GM12878 (cell line): ENCODE results near the gene TRPT1. TPM values are rescaled to one million over a fixed set of nuclear protein-coding genes. Genes with fewer than 3 reads are reported as not detected.

ENCODE experiments used
- ATAC-seq: fragments of 200-7000 bp; cut with Tn5 transposase; 3 replicates; pipeline ENCODE4 v1.9.1; 2020; ENCODE audit warnings: mild to moderate bottlenecking, moderate library complexity
- BruUV-seq: library from RNA; stranded (reverse); fragments of 400-500 nt; replicated peaks from 2 replicates; lab custom pipeline; 2021; lab: Mats Ljungman, UMichigan
- CTCF ChIA-PET: fragments of 300-600 bp; sonication (Branson Sonifier 250); formaldehyde crosslinking; extraction: SDS; loops from one replicate; lab custom pipeline; 2021; ENCODE audit warnings: inconsistent platforms; lab: Yijun Ruan, JAX
- POLR2A ChIA-PET: fragments of 350-600 bp; formaldehyde crosslinking; extraction: SDS; loops from one replicate; lab custom pipeline; 2021; ENCODE audit warnings: inconsistent platforms; lab: Charles Lee
- RAD21 ChIA-PET: fragments of 300-600 bp; sonication (Branson Sonifier 250); formaldehyde crosslinking; loops from one replicate; lab custom pipeline; 2023; ENCODE audit warnings: antibody characterized with exemption; ENCODE audit not compliant: unreplicated experiment; lab: Charles Lee
- SMC1A ChIA-PET: fragments of 300-600 bp; sonication (Branson Sonifier 250); formaldehyde crosslinking; loops from one replicate; lab custom pipeline; 2023; ENCODE audit not compliant: unreplicated experiment, uncharacterized antibody; lab: Charles Lee
- DNase-seq: peaks from one replicate; pipeline ENCODE4 v3.0.0-alpha.2; 2011; ENCODE audit warnings: low read depth, low spot score
- FAIRE-seq: peaks from 3 replicates; lab custom pipeline; 2011; peaks lifted over from hg19 to GRCh38; lab: Jason Lieb, UNC
- H2AFZ ChIP-seq: 2 replicates; pipeline ENCODE4 v1.6.0; 2011; ENCODE audit warnings: low read depth, low read length, control low read depth; ENCODE audit not compliant: control insufficient read depth
- H3K27ac ChIP-seq: 2 replicates; pipeline ENCODE4 v1.5.1; 2011; ENCODE audit warnings: control low read depth; ENCODE audit not compliant: control insufficient read depth, insufficient read depth
- H3K27me3 ChIP-seq, 2 experiments: replicated peaks in 1 of 2; 2 replicates each; pipeline versions ENCODE4 v1.6.0 to v1.6.1; 2011; ENCODE audit warnings: low read length in 1 of 2; ENCODE audit not compliant: control insufficient read depth in 2 of 2, insufficient read depth in 2 of 2
- H3K36me3 ChIP-seq, 2 experiments: 2 replicates each; pipeline ENCODE4 v1.5.1; 2011; ENCODE audit warnings: low read length in 1 of 2; ENCODE audit not compliant: control insufficient read depth in 2 of 2, insufficient read depth in 2 of 2
- H3K4me1 ChIP-seq: 2 replicates; pipeline ENCODE4 v1.6.1; 2011; ENCODE audit warnings: mild to moderate bottlenecking, low read length, moderate library complexity, mixed read lengths; ENCODE audit not compliant: control insufficient read depth, insufficient read depth
- H3K4me2 ChIP-seq: 2 replicates; pipeline ENCODE4 v1.6.0; 2011; ENCODE audit warnings: control low read depth; ENCODE audit not compliant: control insufficient read depth, insufficient read depth
- H3K4me3 ChIP-seq: fragments of 200-600 bp; sonication (generic); 2 replicates; pipeline ENCODE4 v1.5.1; 2016
- H3K79me2 ChIP-seq: 2 replicates; pipeline ENCODE4 v1.6.0; 2011; ENCODE audit warnings: low read length; ENCODE audit not compliant: control insufficient read depth, insufficient read depth
- H3K9ac ChIP-seq: 2 replicates; pipeline ENCODE4 v1.8.0; 2011; ENCODE audit warnings: low read length, control low read depth, mixed read lengths; ENCODE audit not compliant: control insufficient read depth, insufficient read depth
- H3K9me3 ChIP-seq: replicated peaks from 3 replicates; pipeline ENCODE4 v1.5.1; 2011; ENCODE audit warnings: mild to moderate bottlenecking, low read length; ENCODE audit not compliant: control insufficient read depth, insufficient read depth
- H4K20me1 ChIP-seq: 2 replicates; pipeline ENCODE4 v1.6.0; 2011; ENCODE audit not compliant: control insufficient read depth, insufficient read depth
- BACH1 ChIP-seq: fragments of 450-650 bp; IDR thresholded peaks from 2 replicates; pipeline ENCODE4 v1.6.1; 2017; ENCODE audit warnings: mild to moderate bottlenecking, borderline replicate concordance
- BMI1 ChIP-seq: fragments of 450-650 bp; IDR thresholded peaks from 2 replicates; pipeline ENCODE4 v1.6.1; 2016; ENCODE audit warnings: mild to moderate bottlenecking, moderate library complexity, borderline replicate concordance
- BRCA1 ChIP-seq: IDR thresholded peaks from 2 replicates; pipeline ENCODE4 v1.6.1; 2011; ENCODE audit warnings: low read depth, low read length, improper control_type of control experiment
- EED ChIP-seq: sonication (generic); IDR thresholded peaks from 2 replicates; pipeline ENCODE4 v1.6.1; 2016; ENCODE audit warnings: antibody characterized with exemption, low read depth
- EGR1 ChIP-seq, 2 experiments: IDR thresholded peaks; 1 replicate in 1 of 2; 2 replicates in 1 of 2; pipeline ENCODE4 v1.6.1; 2011 to 2012; ENCODE audit warnings: low read depth in 2 of 2, low read length in 2 of 2, borderline replicate concordance in 1 of 2, mild to moderate bottlenecking in 1 of 2, moderate library complexity in 1 of 2
- FOXK2 ChIP-seq: fragments of 450-650 bp; IDR thresholded peaks from 2 replicates; pipeline ENCODE4 v1.6.1; 2017; ENCODE audit warnings: mild to moderate bottlenecking, moderate library complexity
- HDAC6 ChIP-seq: fragments of 200-600 bp; sonication (generic); IDR thresholded peaks from one replicate; pipeline ENCODE4 v1.8.0; 2017; ENCODE audit warnings: antibody characterized with exemption; ENCODE audit not compliant: unreplicated experiment
- KLF5 ChIP-seq: fragments of 450-650 bp; IDR thresholded peaks from 2 replicates; pipeline ENCODE4 v1.6.1; 2014; ENCODE audit warnings: mild to moderate bottlenecking; ENCODE audit not compliant: partially characterized antibody
- NFIC ChIP-seq: IDR thresholded peaks from 2 replicates; pipeline ENCODE4 v1.6.1; 2012; ENCODE audit warnings: low read depth, mild to moderate bottlenecking, inconsistent platforms, low read length, moderate library complexity
- NFXL1 ChIP-seq: fragments of 450-650 bp; IDR thresholded peaks from 2 replicates; pipeline ENCODE4 v1.6.1; 2017; ENCODE audit warnings: antibody characterized with exemption, mild to moderate bottlenecking, borderline replicate concordance
- NR2C1 ChIP-seq: fragments of 450-650 bp; IDR thresholded peaks from 2 replicates; pipeline ENCODE4 v1.6.1; 2017; ENCODE audit warnings: antibody characterized with exemption, mild to moderate bottlenecking, moderate library complexity
- POLR2A ChIP-seq: IDR thresholded peaks from 2 replicates; pipeline ENCODE4 v1.6.1; 2011; ENCODE audit warnings: low read depth, mild to moderate bottlenecking, low read length
- RFX5 ChIP-seq: IDR thresholded peaks from 2 replicates; pipeline ENCODE4 v1.6.1; 2011; ENCODE audit warnings: low read depth, low read length, improper control_type of control experiment
- SPI1 ChIP-seq: IDR thresholded peaks from 2 replicates; pipeline ENCODE4 v1.6.1; 2011; ENCODE audit warnings: low read depth, mild to moderate bottlenecking, low read length, moderate library complexity, borderline replicate concordance; ENCODE audit not compliant: insufficient read depth
- TCF12 ChIP-seq: IDR thresholded peaks from 2 replicates; pipeline ENCODE4 v1.6.1; 2011; ENCODE audit warnings: low read depth, mild to moderate bottlenecking, low read length
- ZNF207 ChIP-seq: fragments of 450-650 bp; IDR thresholded peaks from 2 replicates; pipeline ENCODE4 v1.6.1; 2014; ENCODE audit warnings: antibody characterized with exemption, mild to moderate bottlenecking, borderline replicate concordance
- ZZZ3 ChIP-seq: IDR thresholded peaks from 2 replicates; pipeline ENCODE4 v1.6.1; 2011; ENCODE audit warnings: low read depth; ENCODE audit not compliant: control insufficient read depth, insufficient read length
- WGBS: methylation state at CpG from one replicate; pipeline ENCODE4 v1.1.6; 2016; ENCODE audit warnings: low lambda C conversion rate; ENCODE audit not compliant: insufficient replicate concordance, insufficient coverage; ENCODE audit errors: missing lambda C conversion rate; 5-methylcytosine and 5-hydroxymethylcytosine counted together
- in situ Hi-C: fragments of 300-500 bp; cut with MboI; formaldehyde crosslinking; loops from 9 replicates; pipeline ENCODE4 v1.14.3; 2018; ENCODE audit warnings: mixed read lengths
- intact Hi-C: fragments of 100-400 bp; cut with micrococcal nuclease; formaldehyde crosslinking; loops from one replicate; pipeline ENCODE4 v1.14.2; 2022; ENCODE audit not compliant: unreplicated experiment
- polyA plus RNA-seq, 11 experiments: library from polyadenylated mRNA; depleted of rRNA in 4 of 11; unstranded in 6 of 11; stranded (reverse) in 5 of 11; fragments of >200 nt; fragmentation: Nextera tagmentation in 4 of 11; fragmentation: Illumina TruSeq in 1 of 11; extraction: Ambion mirVana in 4 of 11; extraction: Trizol in 1 of 11; gene quantifications; 1 replicate in 1 of 11; 2 replicates in 10 of 11; pipeline versions ENCODE4 v1.2.1 to v1.2.3, GENCODE V29; 2011 to 2016; ENCODE audit warnings: inconsistent platforms in 2 of 11, missing spikeins in 2 of 11, low read depth in 1 of 11
- total RNA-seq, 4 experiments: library from RNA; depleted of rRNA in 3 of 4; stranded (reverse); fragments of >200 nt in 3 of 4; fragmentation: Illumina TruSeq in 1 of 4; extraction: Trizol in 1 of 4; gene quantifications; 2 replicates each; pipeline versions ENCODE4 v1.2.1 to v1.2.3, GENCODE V29; 2013 to 2021
- TF ChIP-seq, protein P1 (sequence below): fragments of 150-350 bp; IDR thresholded peaks from 2 replicates; pipeline ENCODE4 v1.6.1; 2016; ENCODE audit warnings: low read depth, low read length
- TF ChIP-seq, protein P2 (sequence below): IDR thresholded peaks from 2 replicates; pipeline ENCODE4 v1.6.1; 2012; ENCODE audit warnings: low read depth, low read length, improper control_type of control experiment
- TF ChIP-seq, protein P3 (sequence below): fragments of 450-650 bp; conservative IDR thresholded peaks from 2 replicates; pipeline ENCODE4 v1.6.1; 2017; ENCODE audit warnings: mild to moderate bottlenecking, moderate library complexity

TRPT1 gene
- total and polyA plus RNA-seq, 10 of the 15 experiments (the other 5 are each of a cell fraction or from before 2014, with no cell fraction given): 7.1 to 63.0 (median 31.4) TPM

DNA sequence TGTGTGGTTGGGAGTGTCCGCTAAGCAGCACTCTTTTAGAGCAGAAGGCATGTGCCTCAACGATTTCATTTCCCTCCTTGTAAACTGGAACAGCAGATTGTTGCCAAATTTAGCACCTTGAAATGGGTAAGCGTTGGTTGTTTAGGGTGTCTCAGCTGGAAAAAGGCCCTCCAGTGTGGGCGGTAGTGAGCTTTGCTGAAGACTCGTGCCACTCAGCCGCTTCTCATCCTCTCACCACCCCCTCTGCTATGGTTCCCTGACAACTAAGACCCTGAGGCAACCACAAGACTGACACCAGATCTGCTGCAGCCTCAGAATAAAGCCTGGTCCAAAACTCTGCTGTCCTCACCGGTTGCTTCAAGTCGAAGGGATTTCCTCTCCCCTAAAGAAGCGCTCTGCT lies 29.4 kb downstream of the TRPT1 start (continued):
- TF ChIP-seq NFIC: no peak
- no peak for TF ChIP-seq TCF12
- no peak for TF ChIP-seq EGR1 (IDR thresholded peaks at IDR 0.05; ENCODE audit: borderline replicate concordance in 1 of 2, low read depth in 2 of 2, low read length in 2 of 2)
- no peak for TF ChIP-seq BMI1
- TF ChIP-seq EED: no peak
- TF ChIP-seq NR2C1: no peak
- TF ChIP-seq BACH1: no peak
- TF ChIP-seq, all 136 proteins: peak for 0

DNA sequence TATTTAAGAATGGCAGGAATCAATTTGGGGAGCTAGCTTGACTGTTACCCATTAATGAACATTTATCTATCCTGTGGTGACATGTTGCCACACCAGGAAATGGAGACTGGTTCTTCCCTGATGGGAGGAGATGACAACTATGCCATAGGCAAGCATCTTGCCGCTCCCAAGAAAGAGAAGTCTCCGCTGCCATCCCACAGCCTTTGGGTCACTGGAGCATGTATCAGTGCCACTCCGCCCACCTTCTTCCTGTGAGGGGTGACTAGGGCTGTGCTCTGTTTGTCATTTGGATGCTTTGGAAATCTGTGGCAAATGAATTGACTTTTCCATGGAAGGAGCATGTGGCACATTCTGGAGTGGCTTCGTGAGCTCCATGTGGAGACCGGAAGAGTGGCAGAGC lies 33.6 kb downstream of the TRPT1 start:
- ATAC-seq: no peak
- CTCF ChIA-PET: interaction anchor here (0.7 kb wide), 1 partner anchor 112 kb away, joined by 3 read pairs; no protein-coding TSS in a partner anchor
- WGBS: 91% methylated on average over 5 of the region's 5 CpGs
- intact Hi-C loops: no loop called here
- H4K20me1 ChIP-seq: no peaks in the 10 kb centered on the region
- no peak overlapping the region for H2AFZ ChIP-seq
- in situ Hi-C loops: no loop called here
- POLR2A ChIA-PET: no interaction called here
- no peak for FAIRE-seq
- peaks cover 4% of the 10 kb centered on the region; the same call in 1 of the 2 replicates for H3K4me1 ChIP-seq
- H3K27ac ChIP-seq: no peak overlapping the region
- RAD21 ChIA-PET: interaction anchor here (0.9 kb wide), 1 partner anchor 12 kb away, joined by 5 read pairs; no protein-coding TSS in a partner anchor
- no TSS peak for BruUV-seq
- H3K9ac ChIP-seq: no peak overlapping the region
- no peaks in the 10 kb centered on the region for H3K9me3 ChIP-seq
- peaks cover 32% of the 10 kb centered on the region for H3K79me2 ChIP-seq
- H3K36me3 ChIP-seq: peaks cover 29 to 32% of the 10 kb centered on the region in 2 experiments
- SMC1A ChIA-PET: no interaction called here
- H3K4me3 ChIP-seq: no peak overlapping the region
- DNase-seq: no peak
- no peaks in the 10 kb centered on the region for H3K27me3 ChIP-seq
- no peak overlapping the region for H3K4me2 ChIP-seq
- TF ChIP-seq TCF12 (no peak), KLF5 (no peak), FOXK2 (no peak), HDAC6 (no peak), SPI1 (no peak), ZZZ3 (no peak), BRCA1 (no peak), POLR2A (no peak), NFXL1 (no peak), RFX5 (no peak), ZNF207 (no peak)
- TF ChIP-seq, protein P1, sequence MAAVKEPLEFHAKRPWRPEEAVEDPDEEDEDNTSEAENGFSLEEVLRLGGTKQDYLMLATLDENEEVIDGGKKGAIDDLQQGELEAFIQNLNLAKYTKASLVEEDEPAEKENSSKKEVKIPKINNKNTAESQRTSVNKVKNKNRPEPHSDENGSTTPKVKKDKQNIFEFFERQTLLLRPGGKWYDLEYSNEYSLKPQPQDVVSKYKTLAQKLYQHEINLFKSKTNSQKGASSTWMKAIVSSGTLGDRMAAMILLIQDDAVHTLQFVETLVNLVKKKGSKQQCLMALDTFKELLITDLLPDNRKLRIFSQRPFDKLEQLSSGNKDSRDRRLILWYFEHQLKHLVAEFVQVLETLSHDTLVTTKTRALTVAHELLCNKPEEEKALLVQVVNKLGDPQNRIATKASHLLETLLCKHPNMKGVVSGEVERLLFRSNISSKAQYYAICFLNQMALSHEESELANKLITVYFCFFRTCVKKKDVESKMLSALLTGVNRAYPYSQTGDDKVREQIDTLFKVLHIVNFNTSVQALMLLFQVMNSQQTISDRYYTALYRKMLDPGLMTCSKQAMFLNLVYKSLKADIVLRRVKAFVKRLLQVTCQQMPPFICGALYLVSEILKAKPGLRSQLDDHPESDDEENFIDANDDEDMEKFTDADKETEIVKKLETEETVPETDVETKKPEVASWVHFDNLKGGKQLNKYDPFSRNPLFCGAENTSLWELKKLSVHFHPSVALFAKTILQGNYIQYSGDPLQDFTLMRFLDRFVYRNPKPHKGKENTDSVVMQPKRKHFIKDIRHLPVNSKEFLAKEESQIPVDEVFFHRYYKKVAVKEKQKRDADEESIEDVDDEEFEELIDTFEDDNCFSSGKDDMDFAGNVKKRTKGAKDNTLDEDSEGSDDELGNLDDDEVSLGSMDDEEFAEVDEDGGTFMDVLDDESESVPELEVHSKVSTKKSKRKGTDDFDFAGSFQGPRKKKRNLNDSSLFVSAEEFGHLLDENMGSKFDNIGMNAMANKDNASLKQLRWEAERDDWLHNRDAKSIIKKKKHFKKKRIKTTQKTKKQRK: no peak
- TF ChIP-seq, protein P2, sequence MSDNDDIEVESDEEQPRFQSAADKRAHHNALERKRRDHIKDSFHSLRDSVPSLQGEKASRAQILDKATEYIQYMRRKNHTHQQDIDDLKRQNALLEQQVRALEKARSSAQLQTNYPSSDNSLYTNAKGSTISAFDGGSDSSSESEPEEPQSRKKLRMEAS: no peak
- TF ChIP-seq, protein P3, sequence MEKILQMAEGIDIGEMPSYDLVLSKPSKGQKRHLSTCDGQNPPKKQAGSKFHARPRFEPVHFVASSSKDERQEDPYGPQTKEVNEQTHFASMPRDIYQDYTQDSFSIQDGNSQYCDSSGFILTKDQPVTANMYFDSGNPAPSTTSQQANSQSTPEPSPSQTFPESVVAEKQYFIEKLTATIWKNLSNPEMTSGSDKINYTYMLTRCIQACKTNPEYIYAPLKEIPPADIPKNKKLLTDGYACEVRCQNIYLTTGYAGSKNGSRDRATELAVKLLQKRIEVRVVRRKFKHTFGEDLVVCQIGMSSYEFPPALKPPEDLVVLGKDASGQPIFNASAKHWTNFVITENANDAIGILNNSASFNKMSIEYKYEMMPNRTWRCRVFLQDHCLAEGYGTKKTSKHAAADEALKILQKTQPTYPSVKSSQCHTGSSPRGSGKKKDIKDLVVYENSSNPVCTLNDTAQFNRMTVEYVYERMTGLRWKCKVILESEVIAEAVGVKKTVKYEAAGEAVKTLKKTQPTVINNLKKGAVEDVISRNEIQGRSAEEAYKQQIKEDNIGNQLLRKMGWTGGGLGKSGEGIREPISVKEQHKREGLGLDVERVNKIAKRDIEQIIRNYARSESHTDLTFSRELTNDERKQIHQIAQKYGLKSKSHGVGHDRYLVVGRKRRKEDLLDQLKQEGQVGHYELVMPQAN: no peak
